HepG2 (cell line): ENCODE measurements around the gene GRK5. TPM values are rescaled to one million over a fixed set of nuclear protein-coding genes. Genes with fewer than 3 reads are reported as not detected.
A peak's percentile ranks its signal among the peaks of the same experiment; 100 is the strongest.

Source experiments
- ATF2 ChIP-seq: sonication (generic); formaldehyde crosslinking; IDR thresholded peaks from 2 replicates; pipeline ENCODE4 v1.4.0; 2020; ENCODE audit warnings: missing genetic modification reagents
- CREB1 ChIP-seq, 2 experiments: fragments of 450-650 bp in 1 of 2; IDR thresholded peaks; 2 replicates each; pipeline ENCODE4 v1.6.1; 2016 to 2017; ENCODE audit warnings: control low read depth in 1 of 2, mild to moderate bottlenecking in 1 of 2, missing compliant biosample characterization in 1 of 2, missing genetic modification characterization in 1 of 2
- MTA1 ChIP-seq: sonication (generic); formaldehyde crosslinking; IDR thresholded peaks from 2 replicates; pipeline ENCODE4 v1.4.0; 2020; ENCODE audit warnings: missing genetic modification reagents, mild to moderate bottlenecking, borderline replicate concordance
- NFIB ChIP-seq: sonication (generic); formaldehyde crosslinking; IDR thresholded peaks from 2 replicates; pipeline ENCODE4 v1.9.0; 2021; ENCODE audit warnings: missing genetic modification reagents, mild to moderate bottlenecking, borderline replicate concordance
- POGZ ChIP-seq: sonication (generic); formaldehyde crosslinking; IDR thresholded peaks from 2 replicates; pipeline ENCODE4 v1.4.0; 2020; ENCODE audit warnings: mild to moderate bottlenecking, missing genetic modification reagents
- POLR2AphosphoS5 ChIP-seq: IDR thresholded peaks from 2 replicates; pipeline ENCODE4 v1.6.1; 2012; ENCODE audit warnings: low read depth, low read length
- RARA ChIP-seq: IDR thresholded peaks from 2 replicates; pipeline ENCODE4 v1.6.1; 2016; ENCODE audit warnings: missing genetic modification reagents, missing compliant biosample characterization
- REPIN1 ChIP-seq: sonication (generic); formaldehyde crosslinking; IDR thresholded peaks from 2 replicates; pipeline ENCODE4 v1.8.0; 2022; ENCODE audit warnings: missing genetic modification reagents, low read depth, mild to moderate bottlenecking, borderline replicate concordance
- RFX3 ChIP-seq: IDR thresholded peaks from 2 replicates; pipeline ENCODE4 v1.6.1; 2016; ENCODE audit warnings: missing biosample characterization, missing genetic modification reagents
- SALL1 ChIP-seq: sonication (generic); formaldehyde crosslinking; IDR thresholded peaks from 2 replicates; pipeline ENCODE4 v1.8.0; 2022; ENCODE audit warnings: mild to moderate bottlenecking, missing genetic modification reagents
- TAF1 ChIP-seq: sonication (generic); formaldehyde crosslinking; IDR thresholded peaks from 2 replicates; pipeline ENCODE4 v1.4.0; 2020; ENCODE audit warnings: missing genetic modification reagents
- TCF12 ChIP-seq, 2 experiments: fragments of 450-650 bp in 1 of 2; sonication (generic) in 1 of 2; formaldehyde crosslinking in 1 of 2; IDR thresholded peaks; 2 replicates each; pipeline versions ENCODE4 v1.6.1 to v1.8.0; 2017 to 2022; ENCODE audit warnings: antibody characterized with exemption in 1 of 2, mild to moderate bottlenecking in 1 of 2, missing genetic modification reagents in 1 of 2, moderate library complexity in 1 of 2
- TRIM22 ChIP-seq: fragments of 450-650 bp; IDR thresholded peaks from 2 replicates; pipeline ENCODE4 v1.6.1; 2017
- ZBTB10 ChIP-seq: sonication (generic); formaldehyde crosslinking; IDR thresholded peaks from 2 replicates; pipeline ENCODE4 v1.4.0; 2020; ENCODE audit warnings: missing genetic modification reagents, borderline replicate concordance
- ZMAT3 ChIP-seq: sonication (generic); formaldehyde crosslinking; conservative IDR thresholded peaks from 2 replicates; pipeline ENCODE4 v1.7.0; 2021; ENCODE audit warnings: missing genetic modification reagents
- ZMYM2 ChIP-seq: sonication (generic); formaldehyde crosslinking; IDR thresholded peaks from 2 replicates; pipeline ENCODE4 v1.8.0; 2022; ENCODE audit warnings: mild to moderate bottlenecking, missing genetic modification reagents
- ZNF331 ChIP-seq: sonication (generic); formaldehyde crosslinking; IDR thresholded peaks from 2 replicates; pipeline ENCODE4 v1.4.0; 2020; ENCODE audit warnings: missing genetic modification reagents
- ZNF34 ChIP-seq: sonication (generic); formaldehyde crosslinking; IDR thresholded peaks from 2 replicates; pipeline ENCODE4 v1.4.0; 2020; ENCODE audit warnings: mild to moderate bottlenecking, missing genetic modification reagents, borderline replicate concordance
- ZNF713 ChIP-seq: sonication (generic); formaldehyde crosslinking; IDR thresholded peaks from 2 replicates; pipeline ENCODE4 v1.4.0; 2020; ENCODE audit warnings: mild to moderate bottlenecking, missing genetic modification reagents
- ZSCAN29 ChIP-seq: sonication (generic); formaldehyde crosslinking; conservative IDR thresholded peaks from 2 replicates; pipeline ENCODE4 v1.4.0; 2020; ENCODE audit warnings: mild to moderate bottlenecking, missing genetic modification reagents
- polyA plus RNA-seq, 8 experiments: library from polyadenylated mRNA; depleted of rRNA in 3 of 8; stranded (reverse) in 7 of 8; unstranded in 1 of 8; fragments of >200 nt; fragmentation: Illumina TruSeq in 4 of 8; extraction: Trizol in 4 of 8; gene quantifications; 2 replicates each; pipeline versions ENCODE4 v1.2.1 to v1.2.3, GENCODE V29; 2011 to 2016; ENCODE audit warnings: low read depth in 4 of 8, missing spikeins in 1 of 8, mixed read lengths in 1 of 8; ENCODE audit not compliant: insufficient read depth in 1 of 8
- total RNA-seq, 5 experiments: library from RNA; depleted of rRNA; stranded (reverse); fragments of >200 nt; fragmentation: Illumina TruSeq; extraction: Trizol; gene quantifications; 2 replicates each; pipeline ENCODE4 v1.2.3, GENCODE V29; 2016; ENCODE audit warnings: low read depth in 1 of 5
- TF ChIP-seq, protein P1 (sequence below): sonication (generic); formaldehyde crosslinking; IDR thresholded peaks from 2 replicates; pipeline ENCODE4 v1.4.0; 2020; ENCODE audit warnings: missing genetic modification reagents, mild to moderate bottlenecking, borderline replicate concordance

GRK5 gene
- total and polyA plus RNA-seq, 2 of the 13 experiments (the other 11 are each of a cell fraction or from before 2014, with no cell fraction given) = 10.4 to 12.6 TPM

- no peak for TF ChIP-seq TRIM22
- TF ChIP-seq ZNF713 = no peak; the same call in 1 of the 2 replicates
- TF ChIP-seq ZNF331 (CRISPR knock-in tag) = 0 out of 2 replicates have a peak, but pooled peaks have one; percentile 40
- TF ChIP-seq NFIB (CRISPR knock-in tag) = no peak
- peak; percentile 25; the same call in 1 of the 2 replicates for TF ChIP-seq TAF1 (CRISPR knock-in tag)
- 0 out of 2 replicates have a peak, but pooled peaks have one; percentile 36 for TF ChIP-seq REPIN1 (CRISPR knock-in tag)
- peak; percentile 46; the same call in 1 of the 2 replicates for TF ChIP-seq CREB1 (IDR thresholded peaks at IDR 0.05)
- TF ChIP-seq CREB1 (CRISPR knock-in tag; IDR thresholded peaks at IDR 0.05) = 0 out of 2 replicates have a peak, but pooled peaks have one; percentile 30
- peak; percentile 41; the same call in 1 of the 2 replicates for TF ChIP-seq MTA1 (CRISPR knock-in tag)
- peak; percentile 63; the same call in 1 of the 2 replicates for TF ChIP-seq POGZ (CRISPR knock-in tag)
- TF ChIP-seq ZBTB10 (CRISPR knock-in tag) = 0 out of 2 replicates have a peak, but pooled peaks have one; percentile 16
- TF ChIP-seq ATF2 (CRISPR knock-in tag) = peak; percentile 89
- TF ChIP-seq ZMAT3 (CRISPR knock-in tag) = peak; percentile 50; the same call in 1 of the 2 replicates
- TF ChIP-seq RARA = peak; percentile 81
- TF ChIP-seq SALL1 (CRISPR knock-in tag) = peak; percentile 90
- peak; percentile 46; the same call in 1 of the 2 replicates for TF ChIP-seq ZMYM2 (CRISPR knock-in tag)
- peak; percentile 33; the same call in 1 of the 2 replicates for TF ChIP-seq POLR2AphosphoS5
- peak; percentile 43; the same call in 1 of the 2 replicates for TF ChIP-seq ZNF34
- no peak for TF ChIP-seq TCF12 (IDR thresholded peaks at IDR 0.05)
- TF ChIP-seq TCF12 (CRISPR knock-in tag; IDR thresholded peaks at IDR 0.05) = peak; percentile 82; the same call in 1 of the 2 replicates
- TF ChIP-seq, protein P1, sequence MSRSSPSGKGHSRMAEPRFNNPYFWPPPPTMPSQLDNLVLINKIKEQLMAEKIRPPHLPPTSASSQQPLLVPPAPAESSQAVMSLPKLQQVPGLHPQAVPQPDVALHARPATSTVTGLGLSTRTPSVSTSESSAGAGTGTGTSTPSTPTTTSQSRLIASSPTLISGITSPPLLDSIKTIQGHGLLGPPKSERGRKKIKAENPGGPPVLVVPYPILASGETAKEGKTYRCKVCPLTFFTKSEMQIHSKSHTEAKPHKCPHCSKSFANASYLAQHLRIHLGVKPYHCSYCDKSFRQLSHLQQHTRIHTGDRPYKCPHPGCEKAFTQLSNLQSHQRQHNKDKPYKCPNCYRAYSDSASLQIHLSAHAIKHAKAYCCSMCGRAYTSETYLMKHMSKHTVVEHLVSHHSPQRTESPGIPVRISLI (CRISPR knock-in tag) = peak; percentile 87; the same call in 1 of the 2 replicates
- TF ChIP-seq RFX3 (CRISPR knock-in tag) = no peak
- TF ChIP-seq ZSCAN29 (CRISPR knock-in tag) = 0 out of 2 replicates have a peak, but pooled peaks have one; percentile 31
Measured at GRCh38 chr10:119253433-119254174, 46.2 kb downstream of the GRK5 start (continued).
